Liver (tissue), 9 donors: Measurements from ENCODE around the gene EXOC6. TPM values are rescaled to one million over a fixed set of nuclear protein-coding genes. Genes with fewer than 3 reads are reported as not detected.

ENCODE experiments used
- DNase-seq: peaks from one replicate; pipeline ENCODE4 v3.0.0-alpha.2; 2017; ENCODE audit warnings: low spot score
- H3K27ac ChIP-seq, 2 donors: one replicate each; pipeline ENCODE4 v1.7.0; 2013; ENCODE audit warnings: inconsistent platforms in 2 of 2, low read length in 2 of 2, control low read depth in 1 of 2, low read depth in 1 of 2, mild to moderate bottlenecking in 1 of 2
- H3K27me3 ChIP-seq, 4 donors: one replicate each; pipeline versions ENCODE4 v1.6.1 to v1.7.0; 2013; ENCODE audit warnings: low read length in 3 of 4, inconsistent platforms in 1 of 4, mild to moderate bottlenecking in 1 of 4, moderate library complexity in 1 of 4; ENCODE audit not compliant: control insufficient read depth in 4 of 4, insufficient read depth in 4 of 4
- H3K36me3 ChIP-seq, 4 donors: one replicate each; pipeline versions ENCODE4 v1.6.1 to v1.7.0; 2013; ENCODE audit warnings: low read length in 3 of 4, mild to moderate bottlenecking in 3 of 4, low read depth in 1 of 4, moderate library complexity in 1 of 4; ENCODE audit not compliant: control insufficient read depth in 4 of 4, insufficient read depth in 3 of 4
- H3K4me1 ChIP-seq, 4 donors: one replicate each; pipeline versions ENCODE4 v1.6.1 to v1.7.0; 2013; ENCODE audit warnings: low read length in 3 of 4, mild to moderate bottlenecking in 3 of 4, moderate library complexity in 1 of 4; ENCODE audit not compliant: control insufficient read depth in 4 of 4, insufficient read depth in 4 of 4
- H3K4me3 ChIP-seq, 3 donors: one replicate each; pipeline versions ENCODE4 v1.6.1 to v1.7.0; 2013; ENCODE audit warnings: low read length in 3 of 3, control low read depth in 1 of 3, low read depth in 1 of 3, mild to moderate bottlenecking in 1 of 3
- H3K9ac ChIP-seq, 2 donors: one replicate each; pipeline ENCODE4 v1.7.0; 2013; ENCODE audit warnings: low read length in 2 of 2, mild to moderate bottlenecking in 2 of 2, moderate library complexity in 2 of 2, control low read depth in 1 of 2, low read depth in 1 of 2
- H3K9me3 ChIP-seq, 4 donors: one replicate each; pipeline versions ENCODE4 v1.6.1 to v1.7.0; 2013; ENCODE audit warnings: low read length in 3 of 4; ENCODE audit not compliant: control insufficient read depth in 4 of 4
- CTCF ChIP-seq: fragments of 150-350 bp; IDR thresholded peaks from 2 replicates; pipeline ENCODE4 v1.5.1; 2017; ENCODE audit warnings: improper control_type of control experiment, low read depth, low read length; ENCODE audit not compliant: missing input control
- EGR1 ChIP-seq, 2 donors: IDR thresholded peaks; 2 replicates each; pipeline ENCODE4 v1.6.1; 2016 to 2018; ENCODE audit warnings: antibody characterized with exemption in 2 of 2, low read depth in 2 of 2
- FOXA1 ChIP-seq: IDR thresholded peaks from 2 replicates; pipeline ENCODE4 v1.6.1; 2016; ENCODE audit warnings: antibody characterized with exemption
- FOXA2 ChIP-seq: IDR thresholded peaks from 2 replicates; pipeline ENCODE4 v1.6.1; 2016; ENCODE audit warnings: antibody characterized with exemption
- GABPA ChIP-seq, 2 donors: IDR thresholded peaks in 1 of 2; conservative IDR thresholded peaks in 1 of 2; 2 replicates each; pipeline ENCODE4 v1.6.1; 2016; ENCODE audit warnings: antibody characterized with exemption in 2 of 2, mild to moderate bottlenecking in 1 of 2, moderate library complexity in 1 of 2
- HNF4A ChIP-seq, 2 donors: conservative IDR thresholded peaks; 2 replicates each; pipeline ENCODE4 v1.6.1; 2016; ENCODE audit warnings: antibody characterized with exemption in 2 of 2, mild to moderate bottlenecking in 2 of 2
- HNF4G ChIP-seq: IDR thresholded peaks from 2 replicates; pipeline ENCODE4 v1.6.1; 2016; ENCODE audit warnings: antibody characterized with exemption
- JUND ChIP-seq, 2 donors: IDR thresholded peaks; 2 replicates each; pipeline ENCODE4 v1.6.1; 2016; ENCODE audit warnings: antibody characterized with exemption in 2 of 2
- NR2F2 ChIP-seq: IDR thresholded peaks from 2 replicates; pipeline ENCODE4 v1.6.1; 2016; ENCODE audit warnings: antibody characterized with exemption
- RAD21 ChIP-seq, 2 donors: IDR thresholded peaks; 2 replicates each; pipeline ENCODE4 v1.6.1; 2016; ENCODE audit warnings: antibody characterized with exemption in 2 of 2, mild to moderate bottlenecking in 2 of 2
- RXRA ChIP-seq, 2 donors: IDR thresholded peaks; 2 replicates each; pipeline ENCODE4 v1.6.1; 2017 to 2018; ENCODE audit warnings: antibody characterized with exemption in 2 of 2, mild to moderate bottlenecking in 1 of 2
- SP1 ChIP-seq: IDR thresholded peaks from 2 replicates; pipeline ENCODE4 v1.6.1; 2018; ENCODE audit warnings: antibody characterized with exemption, mild to moderate bottlenecking
- TAF1 ChIP-seq: conservative IDR thresholded peaks from 2 replicates; pipeline ENCODE4 v1.6.1; 2016; ENCODE audit warnings: antibody characterized with exemption, mild to moderate bottlenecking
- YY1 ChIP-seq: IDR thresholded peaks from 2 replicates; pipeline ENCODE4 v1.6.1; 2016; ENCODE audit warnings: antibody characterized with exemption, mild to moderate bottlenecking
- WGBS: extraction: QIAGEN DNeasy Blood & Tissue Kit; methylation state at CpG from one replicate; pipeline ENCODE4 v1.1.7; 2013; 5-methylcytosine and 5-hydroxymethylcytosine counted together
- polyA plus RNA-seq, 2 donors: library from polyadenylated mRNA; stranded (reverse) in 1 of 2; unstranded in 1 of 2; fragments of 200-250 nt in 1 of 2; fragments of >200 nt in 1 of 2; fragmentation: Nextera tagmentation in 1 of 2; extraction: Ambion mirVana in 1 of 2; gene quantifications; one replicate each; pipeline versions ENCODE4 v1.2.1 to v1.2.3, GENCODE V29; 2013 to 2015
- total RNA-seq, 2 donors: library from RNA; depleted of rRNA; stranded (reverse); fragments of >200 nt; gene quantifications; one replicate each; pipeline ENCODE4 v1.2.3, GENCODE V29; 2014
- TF ChIP-seq, protein P1 (sequence below): IDR thresholded peaks from 2 replicates; pipeline ENCODE4 v1.6.1; 2016; ENCODE audit warnings: antibody characterized with exemption
- TF ChIP-seq, protein P2 (sequence below): IDR thresholded peaks from 2 replicates; pipeline ENCODE4 v1.6.1; 2016; ENCODE audit warnings: antibody characterized with exemption, mild to moderate bottlenecking
- TF ChIP-seq, protein P3 (sequence below): IDR thresholded peaks from 2 replicates; pipeline ENCODE4 v1.6.1; 2016; ENCODE audit warnings: antibody characterized with exemption
- donor health status: healthy.
- donor health status: healthy.
- donor health status: healthy.
- donor health status: healthy.
- donor health status: healthy.

EXOC6 gene
- total and polyA plus RNA-seq, 4 donors: 6.5 to 35.4 (median 8.4) TPM

- no peaks in the 10 kb centered on the region for H3K27me3 ChIP-seq
Measured at GRCh38 chr10:93026072-93026471, 177.8 kb downstream of the EXOC6 start.

DNA sequence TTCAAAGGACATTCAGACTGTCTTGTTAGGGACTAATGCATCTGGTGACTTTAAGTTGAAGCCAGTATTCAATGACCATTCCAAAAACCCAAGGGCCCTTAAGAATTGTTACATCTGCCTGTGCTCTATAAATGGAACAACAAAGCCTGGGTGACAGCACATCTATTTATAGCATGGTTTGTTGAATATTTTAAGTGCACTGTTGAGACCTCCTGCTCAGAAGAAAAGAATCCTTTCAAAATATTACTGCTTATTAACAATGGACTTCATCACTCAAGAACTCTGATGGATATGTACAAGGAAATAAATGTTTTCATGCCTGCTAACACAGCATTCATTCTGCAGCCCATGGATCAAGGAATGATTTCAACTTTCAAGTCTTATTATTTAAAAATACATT, 179.2 kb downstream of the EXOC6 start:
- no peak for TF ChIP-seq RAD21 (IDR thresholded peaks at IDR 0.05)
- no peak for TF ChIP-seq FOXA1
- no peak for TF ChIP-seq YY1
- TF ChIP-seq, protein P1, sequence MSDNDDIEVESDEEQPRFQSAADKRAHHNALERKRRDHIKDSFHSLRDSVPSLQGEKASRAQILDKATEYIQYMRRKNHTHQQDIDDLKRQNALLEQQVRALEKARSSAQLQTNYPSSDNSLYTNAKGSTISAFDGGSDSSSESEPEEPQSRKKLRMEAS: no peak
- TF ChIP-seq JUND (IDR thresholded peaks at IDR 0.05): no peak
- no peak for TF ChIP-seq SP1
- Histone ChIP-seq H3K4me3 (no peak overlapping the region), H3K27me3 (no peaks in the 10 kb centered on the region), H3K9ac (no peak overlapping the region), H3K27ac (no peak overlapping the region), H3K36me3 (no peaks in the 10 kb centered on the region), H3K9me3 (no peaks in the 10 kb centered on the region), H3K4me1 (peaks cover 0 to 16% (median 8%) of the 10 kb centered on the region in 4 donors)
- DNase-seq: no peak

More at GRCh38 chr10:93026072-93026471, 177.8 kb downstream of the EXOC6 start:
- H3K9me3 ChIP-seq: no peaks in the 10 kb centered on the region
- H3K36me3 ChIP-seq: no peaks in the 10 kb centered on the region
- H3K27ac ChIP-seq: no peak overlapping the region
- DNase-seq: no peak
- TF ChIP-seq, protein P1: no peak
- TF ChIP-seq FOXA2 (no peak), GABPA (IDR thresholded peaks at IDR 0.05 in 1 of 2, conservative IDR thresholded peaks at IDR 0.05 in 1 of 2) (no peak), YY1 (no peak), RAD21 (IDR thresholded peaks at IDR 0.05) (no peak), HNF4G (no peak), CTCF (no peak), TAF1 (no peak), SP1 (no peak)
- TF ChIP-seq, protein P2, sequence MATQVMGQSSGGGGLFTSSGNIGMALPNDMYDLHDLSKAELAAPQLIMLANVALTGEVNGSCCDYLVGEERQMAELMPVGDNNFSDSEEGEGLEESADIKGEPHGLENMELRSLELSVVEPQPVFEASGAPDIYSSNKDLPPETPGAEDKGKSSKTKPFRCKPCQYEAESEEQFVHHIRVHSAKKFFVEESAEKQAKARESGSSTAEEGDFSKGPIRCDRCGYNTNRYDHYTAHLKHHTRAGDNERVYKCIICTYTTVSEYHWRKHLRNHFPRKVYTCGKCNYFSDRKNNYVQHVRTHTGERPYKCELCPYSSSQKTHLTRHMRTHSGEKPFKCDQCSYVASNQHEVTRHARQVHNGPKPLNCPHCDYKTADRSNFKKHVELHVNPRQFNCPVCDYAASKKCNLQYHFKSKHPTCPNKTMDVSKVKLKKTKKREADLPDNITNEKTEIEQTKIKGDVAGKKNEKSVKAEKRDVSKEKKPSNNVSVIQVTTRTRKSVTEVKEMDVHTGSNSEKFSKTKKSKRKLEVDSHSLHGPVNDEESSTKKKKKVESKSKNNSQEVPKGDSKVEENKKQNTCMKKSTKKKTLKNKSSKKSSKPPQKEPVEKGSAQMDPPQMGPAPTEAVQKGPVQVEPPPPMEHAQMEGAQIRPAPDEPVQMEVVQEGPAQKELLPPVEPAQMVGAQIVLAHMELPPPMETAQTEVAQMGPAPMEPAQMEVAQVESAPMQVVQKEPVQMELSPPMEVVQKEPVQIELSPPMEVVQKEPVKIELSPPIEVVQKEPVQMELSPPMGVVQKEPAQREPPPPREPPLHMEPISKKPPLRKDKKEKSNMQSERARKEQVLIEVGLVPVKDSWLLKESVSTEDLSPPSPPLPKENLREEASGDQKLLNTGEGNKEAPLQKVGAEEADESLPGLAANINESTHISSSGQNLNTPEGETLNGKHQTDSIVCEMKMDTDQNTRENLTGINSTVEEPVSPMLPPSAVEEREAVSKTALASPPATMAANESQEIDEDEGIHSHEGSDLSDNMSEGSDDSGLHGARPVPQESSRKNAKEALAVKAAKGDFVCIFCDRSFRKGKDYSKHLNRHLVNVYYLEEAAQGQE: no peak
- H3K4me3 ChIP-seq: no peak overlapping the region
- H3K4me1 ChIP-seq: peaks cover 0 to 8% (median 1%) of the 10 kb centered on the region in 4 donors
- WGBS: 66% methylated on average over 2 of the region's 2 CpGs
- no peak overlapping the region for H3K9ac ChIP-seq

DNA sequence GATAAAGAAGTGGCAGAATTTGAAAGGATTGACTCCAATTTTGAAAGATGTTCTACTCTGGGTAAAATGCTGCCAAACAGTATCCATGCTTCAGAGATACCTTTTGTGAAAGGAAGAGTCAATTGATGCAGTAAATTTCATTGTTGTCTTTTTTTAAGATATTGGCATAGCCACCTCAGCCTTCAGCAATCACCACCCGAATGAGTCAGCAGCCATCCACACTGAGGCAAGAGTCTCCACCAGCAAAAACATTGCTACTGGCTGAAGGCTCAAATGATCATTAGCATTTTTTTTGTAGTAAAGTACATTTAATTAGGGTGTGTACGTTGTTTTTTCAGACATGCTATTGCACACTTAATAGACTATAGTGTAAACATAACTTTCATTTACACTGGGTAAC, 180.6 kb downstream of the EXOC6 start:
- H3K27ac ChIP-seq: no peak overlapping the region
- H3K36me3 ChIP-seq: no peaks in the 10 kb centered on the region
- H3K4me1 ChIP-seq: peaks cover 0 to 22% (median 17%) of the 10 kb centered on the region in 4 donors
- 88% methylated on average over 2 of the region's 2 CpGs for WGBS
- no peak overlapping the region for H3K4me3 ChIP-seq
- no peak for DNase-seq
- H3K27me3 ChIP-seq: no peaks in the 10 kb centered on the region
- no peak for TF ChIP-seq RAD21 (IDR thresholded peaks at IDR 0.05)
- no peak for TF ChIP-seq YY1
- no peak for TF ChIP-seq EGR1 (IDR thresholded peaks at IDR 0.05; ENCODE audit: low read depth in 2 of 2)
- no peak for TF ChIP-seq HNF4A (conservative IDR thresholded peaks at IDR 0.05)
- TF ChIP-seq, protein P3, sequence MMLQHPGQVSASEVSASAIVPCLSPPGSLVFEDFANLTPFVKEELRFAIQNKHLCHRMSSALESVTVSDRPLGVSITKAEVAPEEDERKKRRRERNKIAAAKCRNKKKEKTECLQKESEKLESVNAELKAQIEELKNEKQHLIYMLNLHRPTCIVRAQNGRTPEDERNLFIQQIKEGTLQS: no peak
- TF ChIP-seq FOXA1: no peak
- TF ChIP-seq FOXA2: no peak
- no peak for TF ChIP-seq NR2F2
- TF ChIP-seq RXRA (IDR thresholded peaks at IDR 0.05): no peak
- no peak overlapping the region for H3K9ac ChIP-seq
- H3K9me3 ChIP-seq: no peaks in the 10 kb centered on the region
